ENCODE results near the gene GFRAL. TPM values are rescaled to one million over a fixed set of nuclear protein-coding genes. Genes with fewer than 3 reads are reported as not detected.

The GFRAL gene
- total and polyA plus RNA-seq, 2 of the 4 experiments (the other 2 are of a cell fraction) = not detected

DNA sequence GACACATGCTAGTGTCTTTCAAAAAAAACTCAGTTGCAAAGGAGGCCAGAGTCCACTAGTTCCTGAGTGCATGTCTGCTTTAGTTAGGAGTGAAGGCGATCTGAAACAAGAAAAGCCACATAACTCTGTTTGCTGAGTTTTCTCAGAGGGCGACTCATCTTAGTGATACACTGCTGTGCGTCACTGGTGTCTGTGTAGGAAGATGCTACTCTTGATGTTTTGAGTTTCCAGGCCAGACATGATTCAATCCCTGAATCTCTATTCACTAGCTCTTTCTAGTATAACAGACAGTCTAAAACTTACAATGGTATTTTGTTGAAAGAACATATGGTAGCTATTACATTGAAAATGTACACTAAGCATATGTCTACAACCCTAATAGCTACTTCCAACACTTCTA, 60.9 kb downstream of the GFRAL start:
- Histone ChIP-seq H2BK15ac (ENCODE audit: low read depth, low read length) (no peak overlapping the region), H3K4me3 (ENCODE audit: insufficient read depth, low read depth, low read length) (no peak overlapping the region), H3K9ac (ENCODE audit: low read depth, low read length) (no peak overlapping the region), H3K27ac (ENCODE audit: insufficient read depth, low read length) (no peak overlapping the region), H2BK5ac (ENCODE audit: low read depth, low read length, poor library complexity, severe bottlenecking) (peak overlapping the region; percentile 41), H3K9me1 (ENCODE audit: insufficient read depth, low read length) (peaks cover 3% of the 10 kb centered on the region; the same call in 1 of the 2 replicates), H3K4me1 (ENCODE audit: control insufficient read depth, insufficient read depth, low read length) (0 out of 2 replicates have a peak, but pooled peaks cover 2% of the 10 kb centered on the region), H3K27me3 (ENCODE audit: control insufficient read depth, insufficient read depth, low read length) (no peaks in the 10 kb centered on the region), H3K4me2 (ENCODE audit: low read depth, low read length) (peak overlapping the region; percentile 21; the same call in 1 of the 2 replicates), H3K23ac (ENCODE audit: low read depth, low read length) (peak overlapping the region; percentile 63), H2AK5ac (ENCODE audit: low read depth, low read length) (0 out of 2 replicates have a peak overlapping the region, but pooled peaks have one; percentile 4), H3K14ac (replicated peaks; ENCODE audit: low read depth, low read length) (peak overlapping the region; percentile 77; the same call in 1 of the 2 replicates), H3K56ac (ENCODE audit: extremely low read depth, insufficient read depth, low read length) (no peak overlapping the region), H4K8ac (ENCODE audit: low read depth in 2 of 2, low read length in 2 of 2) (peak overlapping the region in 1 of 2 experiments; percentile 11; a peak in 1 of 4 replicates), H2BK20ac (ENCODE audit: low read depth, low read length) (peak overlapping the region; percentile 55), H3K4ac (ENCODE audit: low read depth, low read length) (peak overlapping the region; percentile 29; the same call in 1 of the 2 replicates), H3K36me3 (ENCODE audit: control insufficient read depth, insufficient read depth, low read length) (no peaks in the 10 kb centered on the region), H3K79me1 (ENCODE audit: low read depth in 1 of 2, low read length in 2 of 2) (no peaks in the 10 kb centered on the region), H2BK120ac (ENCODE audit: low read depth, low read length) (peak overlapping the region; percentile 53; the same call in 1 of the 2 replicates), H4K20me1 (ENCODE audit: insufficient read depth, low read length) (no peaks in the 10 kb centered on the region), H4K91ac (ENCODE audit: insufficient read depth, low read depth, low read length) (no peak overlapping the region), H3K18ac (ENCODE audit: low read depth, low read length) (no peak overlapping the region), H3K9me3 (ENCODE audit: control insufficient read depth, insufficient read depth, low read length) (no peaks in the 10 kb centered on the region), H2AK9ac (replicated peaks; ENCODE audit: low read depth, low read length, poor library complexity) (no peak overlapping the region), H2AFZ (replicated peaks; ENCODE audit: low read length, poor library complexity) (no peak overlapping the region), H4K5ac (ENCODE audit: low read depth, low read length) (no peak overlapping the region)
- TF ChIP-seq FOS (IDR thresholded peaks at IDR 0.05; ENCODE audit: low read depth, low read length) = peak; percentile 27; the same call in 1 of the 2 replicates
- no peak for TF ChIP-seq MAFK (IDR thresholded peaks at IDR 0.05; ENCODE audit: low read depth, low read length)
- intact Hi-C loops (cut with micrococcal nuclease) (no loop called here), dilution Hi-C loops (cut with HindIII; ENCODE audit: low sequenced_read_pairs, unreplicated experiment) (no loop called here), in situ Hi-C loops (cut with MboI; ENCODE audit: low sequenced_read_pairs) (no loop called here)
- DNase-seq = peak; percentile 88
- WGBS, 2 experiments (ENCODE audit: extremely low coverage in 2 of 2, insufficient read length in 1 of 2) = no CpG with 5 or more reads among the region's 3 CpGs
- ChIA-PET CTCF (no interaction called here), POLR2A (ENCODE audit: unreplicated experiment) (no interaction called here)
- ATAC-seq (ENCODE audit: low read depth) = peak; percentile 92
- no TSS peak for BruUV-seq (replicated peaks)
